ENCODE measurements around the gene ZNF628. TPM values are rescaled to one million over a fixed set of nuclear protein-coding genes. Genes with fewer than 3 reads are reported as not detected.

ZNF628 gene
- total and polyA plus RNA-seq, 5 donors from 2014 or later: 0.05 to 23.9 (median 0.09) TPM

DNA sequence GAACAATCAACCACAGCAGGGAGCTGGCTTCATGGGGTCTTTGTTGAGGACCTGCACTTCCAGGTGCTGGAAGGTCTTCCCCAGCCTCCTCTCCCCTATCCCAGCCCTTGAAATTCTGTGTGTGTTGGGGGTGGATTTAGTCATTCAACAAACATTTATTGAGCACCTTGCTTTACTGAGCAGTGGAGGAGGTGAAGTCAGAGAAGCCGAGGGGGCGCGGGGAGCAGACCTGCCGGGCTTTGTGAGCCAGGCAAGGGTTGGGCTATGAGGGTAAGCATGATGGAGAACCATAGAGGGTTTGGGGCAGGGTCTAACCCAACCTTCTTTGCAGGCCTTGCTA lies 8.4 kb upstream of the ZNF628 start:
- H3K4me3 ChIP-seq (ENCODE audit: low read depth, low read length): no peak overlapping the region
- DNase-seq: no peak
- H3K36me3 Mint-ChIP-seq: no peaks in the 10 kb centered on the region
- no peaks in the 10 kb centered on the region for H3K9me3 Mint-ChIP-seq
- H3K36me3 ChIP-seq (ENCODE audit: control insufficient read depth, insufficient read depth, low read length): no peaks in the 10 kb centered on the region
- no peak for ATAC-seq (ENCODE audit: low read depth in 2 of 2)
- H3K4me3 Mint-ChIP-seq: no peak overlapping the region
- H3K27me3 Mint-ChIP-seq: no peaks in the 10 kb centered on the region
- no peaks in the 10 kb centered on the region for H3K9me3 ChIP-seq (ENCODE audit: control insufficient read depth in 2 of 2, low read length in 2 of 2)
- no peak overlapping the region for H3K27ac Mint-ChIP-seq
- no peaks in the 10 kb centered on the region for H3K27me3 ChIP-seq (ENCODE audit: control insufficient read depth, insufficient read depth, low read length)
- peaks cover 0 to 3% (median 1%) of the 10 kb centered on the region in 4 donors for H3K4me1 Mint-ChIP-seq
- H3K27ac ChIP-seq (ENCODE audit: insufficient read depth, low read length, poor library complexity, severe bottlenecking): no peak overlapping the region
- peaks cover 6% of the 10 kb centered on the region for H3K4me1 ChIP-seq (ENCODE audit: control insufficient read depth, insufficient read depth, low read length, poor library complexity, severe bottlenecking)

DNA sequence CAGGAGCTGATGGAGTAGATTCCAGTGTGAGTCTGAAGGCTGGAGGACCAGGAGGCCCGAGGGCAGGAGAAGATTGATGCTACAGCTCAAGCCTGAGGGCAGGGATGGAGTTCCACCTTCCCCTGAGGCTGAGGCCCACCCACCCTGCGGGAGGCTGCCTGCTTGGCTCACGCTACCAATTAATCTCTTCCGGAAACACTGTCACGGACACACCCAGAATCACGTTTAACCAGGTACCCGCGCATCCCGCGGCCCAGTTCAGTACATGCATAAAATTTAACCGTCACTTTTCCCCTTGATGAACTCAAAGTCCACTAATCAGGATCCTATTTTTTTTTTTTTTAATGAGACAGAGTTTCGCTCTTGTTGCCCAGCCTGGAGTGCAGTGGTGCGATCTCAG lies 5.2 kb upstream of the ZNF628 start:
- no peaks in the 10 kb centered on the region for H3K9me3 Mint-ChIP-seq
- H3K27me3 ChIP-seq (ENCODE audit: control insufficient read depth, insufficient read depth, low read length): no peaks in the 10 kb centered on the region
- no peaks in the 10 kb centered on the region for H3K27me3 Mint-ChIP-seq
- no peak overlapping the region for H3K27ac ChIP-seq (ENCODE audit: insufficient read depth, low read length, poor library complexity, severe bottlenecking)
- H3K4me3 ChIP-seq (ENCODE audit: low read depth, low read length): no peak overlapping the region
- DNase-seq: no peak
- no peaks in the 10 kb centered on the region for H3K9me3 ChIP-seq (ENCODE audit: control insufficient read depth in 2 of 2, low read length in 2 of 2)
- H3K4me1 ChIP-seq (ENCODE audit: control insufficient read depth, insufficient read depth, low read length, poor library complexity, severe bottlenecking): peaks cover 13% of the 10 kb centered on the region
- no peak overlapping the region for H3K27ac Mint-ChIP-seq
- H3K36me3 ChIP-seq (ENCODE audit: control insufficient read depth, insufficient read depth, low read length): no peaks in the 10 kb centered on the region
- H3K4me3 Mint-ChIP-seq: peak overlapping the region in 1 of 4 donors; percentile 38
- no peaks in the 10 kb centered on the region for H3K36me3 Mint-ChIP-seq
- H3K4me1 Mint-ChIP-seq: peaks cover 0 to 8% (median 1%) of the 10 kb centered on the region in 4 donors
- ATAC-seq (ENCODE audit: low read depth in 2 of 2): no peak

- H3K27ac Mint-ChIP-seq: no peak overlapping the region
- peaks cover 0 to 17% (median 5%) of the 10 kb centered on the region in 4 donors for H3K4me1 Mint-ChIP-seq
- H3K4me3 Mint-ChIP-seq: no peak overlapping the region
Observed at GRCh38 chr19:55472463-55472862, 4.0 kb upstream of the ZNF628 start.

DNA sequence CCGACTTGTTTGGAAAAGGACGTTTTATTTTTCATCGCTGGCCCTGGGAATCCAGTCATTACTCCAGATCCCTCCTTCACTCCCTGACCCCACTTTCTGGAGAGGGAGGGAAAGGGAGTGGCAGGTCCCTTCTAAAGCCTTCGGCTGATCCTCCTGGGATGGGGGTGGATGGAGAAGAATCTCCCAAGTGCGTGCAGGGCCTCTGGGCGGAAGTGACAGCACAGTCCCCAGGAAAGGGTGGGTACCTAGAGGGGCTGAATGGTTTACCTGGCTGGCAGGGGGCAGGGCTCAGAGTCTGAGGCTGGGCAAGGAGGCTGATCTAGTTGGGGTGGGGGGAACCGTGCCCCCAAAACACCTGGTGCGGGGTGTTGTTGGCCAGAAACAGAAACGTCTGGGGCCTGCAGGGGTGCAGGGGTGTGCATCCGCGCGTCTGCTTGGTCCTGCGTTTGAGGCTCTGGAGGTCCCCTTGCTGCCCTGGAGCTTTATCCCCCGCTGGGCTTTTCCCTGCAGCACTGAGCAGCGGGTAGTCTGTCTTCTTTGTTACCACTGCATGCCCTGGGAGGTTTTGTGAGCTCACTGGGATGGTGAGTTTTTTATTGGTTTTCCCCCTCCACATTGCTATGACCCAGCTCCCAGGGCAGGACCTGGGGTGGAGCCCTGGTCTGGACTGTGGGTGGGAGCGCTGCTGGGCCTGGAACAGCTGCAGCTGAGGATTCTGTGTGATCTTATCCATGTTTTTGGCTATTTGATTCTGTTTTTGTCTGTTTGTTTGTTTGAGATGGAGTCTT lies 3.0 kb upstream of the ZNF628 start:
- Mint-ChIP-seq H3K27ac (peak overlapping the region in 1 of 3 donors; percentile 52), H3K9me3 (no peaks in the 10 kb centered on the region), H3K36me3 (no peaks in the 10 kb centered on the region), H3K27me3 (peaks cover 5% of the 10 kb centered on the region), H3K4me1 (peaks cover 0 to 23% (median 11%) of the 10 kb centered on the region in 4 donors), H3K4me3 (peak overlapping the region in 3 of 4 donors; percentile 27 to 50 (median 35))
- Histone ChIP-seq H3K9me3 (ENCODE audit: control insufficient read depth in 2 of 2, low read length in 2 of 2) (no peaks in the 10 kb centered on the region), H3K27ac (ENCODE audit: insufficient read depth, low read length, poor library complexity, severe bottlenecking) (no peak overlapping the region), H3K4me1 (ENCODE audit: control insufficient read depth, insufficient read depth, low read length, poor library complexity, severe bottlenecking) (peaks cover 19% of the 10 kb centered on the region), H3K36me3 (ENCODE audit: control insufficient read depth, insufficient read depth, low read length) (no peaks in the 10 kb centered on the region), H3K4me3 (ENCODE audit: low read depth, low read length) (no peak overlapping the region), H3K27me3 (ENCODE audit: control insufficient read depth, insufficient read depth, low read length) (no peaks in the 10 kb centered on the region)
- DNase-seq (no peak), ATAC-seq (ENCODE audit: low read depth in 2 of 2) (no peak)

More at GRCh38 chr19:55472463-55472862, 4.0 kb upstream of the ZNF628 start:
- Histone ChIP-seq H3K27me3 (ENCODE audit: control insufficient read depth, insufficient read depth, low read length) (no peaks in the 10 kb centered on the region), H3K4me1 (ENCODE audit: control insufficient read depth, insufficient read depth, low read length, poor library complexity, severe bottlenecking) (peaks cover 19% of the 10 kb centered on the region), H3K36me3 (ENCODE audit: control insufficient read depth, insufficient read depth, low read length) (no peaks in the 10 kb centered on the region), H3K4me3 (ENCODE audit: low read depth, low read length) (no peak overlapping the region), H3K27ac (ENCODE audit: insufficient read depth, low read length, poor library complexity, severe bottlenecking) (no peak overlapping the region), H3K9me3 (ENCODE audit: control insufficient read depth in 2 of 2, low read length in 2 of 2) (no peaks in the 10 kb centered on the region)
- no peak for DNase-seq
- no peaks in the 10 kb centered on the region for H3K9me3 Mint-ChIP-seq
- ATAC-seq (ENCODE audit: low read depth in 2 of 2): no peak
- peaks cover 5% of the 10 kb centered on the region for H3K27me3 Mint-ChIP-seq
- H3K36me3 Mint-ChIP-seq: no peaks in the 10 kb centered on the region

GRCh38 chr19:55474269-55475265 lies 1.9 kb upstream of the ZNF628 start:
- peak overlapping the region in 2 of 3 donors; percentile 41 to 69 for H3K27ac Mint-ChIP-seq
- no peak overlapping the region for H3K27ac ChIP-seq (ENCODE audit: insufficient read depth, low read length, poor library complexity, severe bottlenecking)
- H3K27me3 Mint-ChIP-seq: peaks cover 5% of the 10 kb centered on the region
- H3K4me3 Mint-ChIP-seq: peak overlapping the region; percentile 60 to 91 (median 74)
- H3K4me1 Mint-ChIP-seq: peaks cover 0 to 34% (median 18%) of the 10 kb centered on the region in 4 donors
- no peak for DNase-seq
- no peak overlapping the region for H3K4me3 ChIP-seq (ENCODE audit: low read depth, low read length)
- no peaks in the 10 kb centered on the region for H3K36me3 ChIP-seq (ENCODE audit: control insufficient read depth, insufficient read depth, low read length)
- H3K27me3 ChIP-seq (ENCODE audit: control insufficient read depth, insufficient read depth, low read length): no peaks in the 10 kb centered on the region
- no peaks in the 10 kb centered on the region for H3K9me3 Mint-ChIP-seq
- H3K9me3 ChIP-seq (ENCODE audit: control insufficient read depth in 2 of 2, low read length in 2 of 2): no peaks in the 10 kb centered on the region
- H3K4me1 ChIP-seq (ENCODE audit: control insufficient read depth, insufficient read depth, low read length, poor library complexity, severe bottlenecking): peaks cover 19% of the 10 kb centered on the region
- H3K36me3 Mint-ChIP-seq: peaks cover under 1% of the 10 kb centered on the region
- no peak for ATAC-seq (ENCODE audit: low read depth in 2 of 2)

DNA sequence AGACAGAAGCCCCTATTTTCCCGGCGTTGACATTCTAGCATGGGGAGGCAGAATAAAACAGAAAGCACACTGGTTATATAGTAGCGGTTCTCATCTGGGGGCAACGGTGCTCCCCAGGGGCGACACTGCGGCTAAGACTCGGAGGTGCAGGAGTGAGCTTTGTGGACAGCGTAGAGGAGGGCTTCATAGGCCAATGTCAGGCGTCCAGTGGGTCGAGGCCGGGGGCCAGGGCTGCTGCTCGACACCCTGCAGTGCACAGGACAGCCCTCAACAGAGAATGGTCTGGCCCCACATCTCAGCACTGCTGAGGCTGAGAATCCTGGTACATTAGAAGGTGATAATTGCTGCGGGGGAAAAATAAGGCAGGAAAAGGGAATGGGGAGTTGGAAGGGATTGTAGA lies 1.5 kb downstream of the ZNF628 start:
- peaks cover 0 to 42% (median 23%) of the 10 kb centered on the region in 4 donors for H3K4me1 Mint-ChIP-seq
- H3K36me3 ChIP-seq (ENCODE audit: control insufficient read depth, insufficient read depth, low read length): no peaks in the 10 kb centered on the region
- H3K4me1 ChIP-seq (ENCODE audit: control insufficient read depth, insufficient read depth, low read length, poor library complexity, severe bottlenecking): peaks cover 19% of the 10 kb centered on the region
- peaks cover 5% of the 10 kb centered on the region for H3K27me3 Mint-ChIP-seq
- no peaks in the 10 kb centered on the region for H3K27me3 ChIP-seq (ENCODE audit: control insufficient read depth, insufficient read depth, low read length)
- peak overlapping the region in 2 of 3 donors; percentile 78 to 94 for H3K27ac Mint-ChIP-seq
- peaks cover 5% of the 10 kb centered on the region for H3K36me3 Mint-ChIP-seq
- H3K27ac ChIP-seq (ENCODE audit: insufficient read depth, low read length, poor library complexity, severe bottlenecking): no peak overlapping the region
- DNase-seq: no peak
- H3K9me3 ChIP-seq (ENCODE audit: control insufficient read depth in 2 of 2, low read length in 2 of 2): no peaks in the 10 kb centered on the region
- ATAC-seq (ENCODE audit: low read depth in 2 of 2): no peak
- no peaks in the 10 kb centered on the region for H3K9me3 Mint-ChIP-seq
- H3K4me3 Mint-ChIP-seq: peak overlapping the region; percentile 56 to 98 (median 88)
- peak overlapping the region; percentile 37 for H3K4me3 ChIP-seq (ENCODE audit: low read depth, low read length)

DNA sequence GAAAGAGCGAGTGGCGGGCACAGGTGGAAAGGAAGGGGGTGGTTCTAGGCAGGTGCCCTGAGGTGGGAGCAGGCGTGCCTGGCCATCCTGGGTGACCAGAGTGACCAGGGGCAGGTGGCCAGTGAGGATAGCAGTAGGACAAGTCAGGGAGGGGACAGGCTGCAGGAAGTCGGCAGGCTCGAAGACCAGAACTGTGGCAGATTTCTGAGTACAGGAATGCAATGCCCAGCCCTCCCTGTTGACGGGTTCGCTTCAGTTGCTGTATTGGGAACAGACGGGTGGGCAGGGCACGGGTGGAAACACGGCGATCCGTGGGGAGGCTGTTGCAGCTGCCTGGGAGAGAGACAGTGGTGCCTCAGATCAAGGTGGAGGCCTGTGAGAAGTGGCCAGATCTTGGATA lies 1.9 kb downstream of the ZNF628 start:
- H3K4me3 Mint-ChIP-seq: peak overlapping the region; percentile 18 to 98 (median 88)
- Histone ChIP-seq H3K9me3 (ENCODE audit: control insufficient read depth in 2 of 2, low read length in 2 of 2) (no peaks in the 10 kb centered on the region), H3K4me1 (ENCODE audit: control insufficient read depth, insufficient read depth, low read length, poor library complexity, severe bottlenecking) (peaks cover 19% of the 10 kb centered on the region), H3K4me3 (ENCODE audit: low read depth, low read length) (no peak overlapping the region), H3K36me3 (ENCODE audit: control insufficient read depth, insufficient read depth, low read length) (no peaks in the 10 kb centered on the region), H3K27me3 (ENCODE audit: control insufficient read depth, insufficient read depth, low read length) (no peaks in the 10 kb centered on the region), H3K27ac (ENCODE audit: insufficient read depth, low read length, poor library complexity, severe bottlenecking) (no peak overlapping the region)
- no peaks in the 10 kb centered on the region for H3K9me3 Mint-ChIP-seq
- H3K27ac Mint-ChIP-seq: peak overlapping the region in 2 of 3 donors; percentile 82 to 94
- H3K36me3 Mint-ChIP-seq: peaks cover 5% of the 10 kb centered on the region
- ATAC-seq (ENCODE audit: low read depth in 2 of 2): no peak
- no peak for DNase-seq
- H3K4me1 Mint-ChIP-seq: peaks cover 0 to 42% (median 23%) of the 10 kb centered on the region in 4 donors
- peaks cover 5% of the 10 kb centered on the region for H3K27me3 Mint-ChIP-seq

Data from CD4-positive, CD25-positive, alpha-beta regulatory T cell (primary cell).